Activated T-cell treated with anti-CD3 and anti-CD28 coated beads, Interleukin-2, amount 50 U/mL, for 24 hours (primary cell): ENCODE results near the gene SLC12A7.

Experiments used
- DNase-seq: peaks from one replicate; pipeline ENCODE4 v3.0.0-alpha.2; 2020
- H3K27ac Mint-ChIP-seq: 2 replicates; pipeline ENCODE4 v1.8.0; 2020; ENCODE audit warnings: mild to moderate bottlenecking, mixed read lengths
- H3K27me3 Mint-ChIP-seq: 2 replicates; pipeline ENCODE4 v1.8.0; 2020; ENCODE audit warnings: mixed read lengths
- H3K36me3 Mint-ChIP-seq: 2 replicates; pipeline ENCODE4 v1.8.0; 2020; ENCODE audit warnings: low read depth, mixed read lengths
- H3K4me1 Mint-ChIP-seq: 2 replicates; pipeline ENCODE4 v1.8.0; 2020; ENCODE audit warnings: low read depth, mixed read lengths
- H3K4me3 Mint-ChIP-seq: 2 replicates; pipeline ENCODE4 v1.8.0; 2020; ENCODE audit warnings: mild to moderate bottlenecking, moderate library complexity, mixed read lengths
- H3K9me3 Mint-ChIP-seq: 2 replicates; pipeline ENCODE4 v1.8.0; 2020; ENCODE audit warnings: mixed read lengths

Gene SLC12A7

GRCh38 chr5:1016476-1016875 lies 95.4 kb downstream of the SLC12A7 start:
- DNase-seq: no peak
- Mint-ChIP-seq H3K4me1 (no peaks in the 10 kb centered on the region), H3K9me3 (no peaks in the 10 kb centered on the region), H3K4me3 (no peak overlapping the region), H3K27ac (no peak overlapping the region), H3K27me3 (peaks cover 11% of the 10 kb centered on the region), H3K36me3 (no peaks in the 10 kb centered on the region)

- no peaks in the 10 kb centered on the region for H3K36me3 Mint-ChIP-seq
- H3K27me3 Mint-ChIP-seq: peaks cover 16% of the 10 kb centered on the region
- no peak overlapping the region for H3K4me3 Mint-ChIP-seq
- no peaks in the 10 kb centered on the region for H3K9me3 Mint-ChIP-seq
- H3K27ac Mint-ChIP-seq: no peak overlapping the region
- peaks cover 1% of the 10 kb centered on the region for H3K4me1 Mint-ChIP-seq
- no peak for DNase-seq
Observed at GRCh38 chr5:1016036-1016435, 95.8 kb downstream of the SLC12A7 start.

GRCh38 chr5:1015507-1015906 lies 96.4 kb downstream of the SLC12A7 start:
- Mint-ChIP-seq H3K27me3 (peaks cover 21% of the 10 kb centered on the region), H3K4me3 (no peak overlapping the region), H3K36me3 (no peaks in the 10 kb centered on the region), H3K4me1 (peaks cover 6% of the 10 kb centered on the region), H3K27ac (no peak overlapping the region), H3K9me3 (no peaks in the 10 kb centered on the region)
- no peak for DNase-seq

GRCh38 chr5:1014781-1015221 lies 97.1 kb downstream of the SLC12A7 start:
- no peak overlapping the region for H3K27ac Mint-ChIP-seq

GRCh38 chr5:1014346-1014745 lies 97.5 kb downstream of the SLC12A7 start:
- Mint-ChIP-seq H3K4me1 (peaks cover 12% of the 10 kb centered on the region), H3K4me3 (no peak overlapping the region), H3K27me3 (peaks cover 31% of the 10 kb centered on the region), H3K36me3 (no peaks in the 10 kb centered on the region), H3K27ac (no peak overlapping the region), H3K9me3 (no peaks in the 10 kb centered on the region)
- no peak for DNase-seq

More at GRCh38 chr5:1014781-1015221, 97.1 kb downstream of the SLC12A7 start:
- no peak overlapping the region for H3K4me3 Mint-ChIP-seq
- DNase-seq: no peak
- H3K9me3 Mint-ChIP-seq: no peaks in the 10 kb centered on the region
- H3K36me3 Mint-ChIP-seq: no peaks in the 10 kb centered on the region
- peaks cover 28% of the 10 kb centered on the region for H3K27me3 Mint-ChIP-seq
- H3K4me1 Mint-ChIP-seq: peaks cover 10% of the 10 kb centered on the region

- no peak overlapping the region for H3K27ac Mint-ChIP-seq
- H3K9me3 Mint-ChIP-seq: no peaks in the 10 kb centered on the region
- H3K4me3 Mint-ChIP-seq: no peak overlapping the region
- peaks cover 31% of the 10 kb centered on the region for H3K27me3 Mint-ChIP-seq
- H3K4me1 Mint-ChIP-seq: peaks cover 12% of the 10 kb centered on the region
- no peaks in the 10 kb centered on the region for H3K36me3 Mint-ChIP-seq
- DNase-seq: no peak
Observed at GRCh38 chr5:1013948-1014301, 97.9 kb downstream of the SLC12A7 start.

- Mint-ChIP-seq H3K27ac (no peak overlapping the region), H3K27me3 (peaks cover 31% of the 10 kb centered on the region), H3K9me3 (no peaks in the 10 kb centered on the region), H3K36me3 (no peaks in the 10 kb centered on the region), H3K4me1 (peaks cover 12% of the 10 kb centered on the region), H3K4me3 (no peak overlapping the region)
- no peak for DNase-seq
Observed at GRCh38 chr5:1013238-1013947, 98.5 kb downstream of the SLC12A7 start.

- no peak for DNase-seq
- Mint-ChIP-seq H3K36me3 (no peaks in the 10 kb centered on the region), H3K9me3 (no peaks in the 10 kb centered on the region), H3K27me3 (peaks cover 34% of the 10 kb centered on the region), H3K27ac (no peak overlapping the region), H3K4me3 (no peak overlapping the region), H3K4me1 (peaks cover 15% of the 10 kb centered on the region)
Observed at GRCh38 chr5:1012900-1013237, 99.0 kb downstream of the SLC12A7 start.

GRCh38 chr5:1012313-1012841 lies 99.5 kb downstream of the SLC12A7 start:
- H3K27ac Mint-ChIP-seq: no peak overlapping the region
- H3K36me3 Mint-ChIP-seq: no peaks in the 10 kb centered on the region
- H3K27me3 Mint-ChIP-seq: peaks cover 39% of the 10 kb centered on the region
- no peak overlapping the region for H3K4me3 Mint-ChIP-seq
- H3K9me3 Mint-ChIP-seq: no peaks in the 10 kb centered on the region
- no peak for DNase-seq
- H3K4me1 Mint-ChIP-seq: peaks cover 15% of the 10 kb centered on the region

- no peak overlapping the region for H3K27ac Mint-ChIP-seq
- no peaks in the 10 kb centered on the region for H3K9me3 Mint-ChIP-seq
- no peak for DNase-seq
- H3K36me3 Mint-ChIP-seq: no peaks in the 10 kb centered on the region
- H3K4me1 Mint-ChIP-seq: peaks cover 15% of the 10 kb centered on the region
- H3K4me3 Mint-ChIP-seq: no peak overlapping the region
- peaks cover 45% of the 10 kb centered on the region for H3K27me3 Mint-ChIP-seq
Observed at GRCh38 chr5:1011741-1012312, 100.0 kb downstream of the SLC12A7 start.

- Mint-ChIP-seq H3K9me3 (no peaks in the 10 kb centered on the region), H3K4me3 (no peak overlapping the region), H3K36me3 (no peaks in the 10 kb centered on the region), H3K27ac (no peak overlapping the region), H3K27me3 (peaks cover 51% of the 10 kb centered on the region), H3K4me1 (peaks cover 17% of the 10 kb centered on the region)
- peak; percentile 68 for DNase-seq
Observed at GRCh38 chr5:1011226-1011631, 100.6 kb downstream of the SLC12A7 start.

GRCh38 chr5:1010641-1011046 lies 101.2 kb downstream of the SLC12A7 start:
- H3K4me1 Mint-ChIP-seq: peaks cover 20% of the 10 kb centered on the region
- peaks cover 57% of the 10 kb centered on the region for H3K27me3 Mint-ChIP-seq
- no peak overlapping the region for H3K4me3 Mint-ChIP-seq
- H3K27ac Mint-ChIP-seq: no peak overlapping the region
- no peaks in the 10 kb centered on the region for H3K36me3 Mint-ChIP-seq
- no peaks in the 10 kb centered on the region for H3K9me3 Mint-ChIP-seq
- no peak for DNase-seq

GRCh38 chr5:1010181-1010510 lies 101.7 kb downstream of the SLC12A7 start:
- peak overlapping the region; percentile 53 for H3K4me3 Mint-ChIP-seq
- no peak overlapping the region for H3K27ac Mint-ChIP-seq
- H3K36me3 Mint-ChIP-seq: no peaks in the 10 kb centered on the region
- H3K4me1 Mint-ChIP-seq: peaks cover 20% of the 10 kb centered on the region
- H3K9me3 Mint-ChIP-seq: no peaks in the 10 kb centered on the region
- H3K27me3 Mint-ChIP-seq: peaks cover 60% of the 10 kb centered on the region
- no peak for DNase-seq

GRCh38 chr5:1009359-1010180 lies 102.3 kb downstream of the SLC12A7 start:
- Mint-ChIP-seq H3K9me3 (no peaks in the 10 kb centered on the region), H3K4me1 (peaks cover 20% of the 10 kb centered on the region), H3K36me3 (no peaks in the 10 kb centered on the region), H3K4me3 (peak overlapping the region; percentile 53), H3K27ac (no peak overlapping the region), H3K27me3 (peaks cover 60% of the 10 kb centered on the region)
- no peak for DNase-seq
